K562 (cell line): Measurements from ENCODE around the gene LY6G5B. TPM values are rescaled to one million over a fixed set of nuclear protein-coding genes. Genes with fewer than 3 reads are reported as not detected.

Experiments used
- BMI1 ChIP-seq: fragments of 150-350 bp; IDR thresholded peaks from 2 replicates; pipeline ENCODE4 v1.6.1; 2014; ENCODE audit warnings: low read length
- BRF1 ChIP-seq: IDR thresholded peaks from 3 replicates; pipeline ENCODE4 v1.6.1; 2011; ENCODE audit warnings: borderline replicate concordance, mild to moderate bottlenecking; ENCODE audit not compliant: insufficient read length; ENCODE audit errors: extremely low read depth
- CXXC5 ChIP-seq: fragments of 250-450 bp; sonication (Bioruptor Pico); IDR thresholded peaks from 2 replicates; pipeline ENCODE4 v1.8.0; 2022; ENCODE audit warnings: inconsistent platforms, mild to moderate bottlenecking, moderate library complexity
- HNRNPL ChIP-seq: fragments of 200-400 bp; formaldehyde crosslinking; IDR thresholded peaks from 2 replicates; pipeline ENCODE4 v1.6.1; 2017; ENCODE audit warnings: low read depth, mild to moderate bottlenecking, low read length
- L3MBTL2 ChIP-seq: fragments of 450-650 bp; IDR thresholded peaks from 2 replicates; pipeline ENCODE4 v1.6.1; 2016; ENCODE audit warnings: mild to moderate bottlenecking, moderate library complexity
- MCM5 ChIP-seq: fragments of 450-650 bp; IDR thresholded peaks from 2 replicates; pipeline ENCODE4 v1.6.1; 2016; ENCODE audit warnings: low read depth
- NONO ChIP-seq, 2 experiments: fragments of 200-400 bp in 1 of 2; fragments of 450-650 bp in 1 of 2; formaldehyde crosslinking in 1 of 2; IDR thresholded peaks; 2 replicates each; pipeline ENCODE4 v1.6.1; 2017; ENCODE audit warnings: low read depth in 2 of 2, mild to moderate bottlenecking in 2 of 2, moderate library complexity in 2 of 2, low read length in 1 of 2
- RAD21 ChIP-seq, 2 experiments: fragments of 250-450 bp in 1 of 2; fragments of 450-650 bp in 1 of 2; sonication (Bioruptor Pico) in 1 of 2; formaldehyde crosslinking in 1 of 2; IDR thresholded peaks in 1 of 2; conservative IDR thresholded peaks in 1 of 2; 2 replicates each; pipeline versions ENCODE4 v1.4.0 to v1.8.0; 2020 to 2022; ENCODE audit warnings: mild to moderate bottlenecking in 2 of 2, moderate library complexity in 1 of 2
- TEAD1 ChIP-seq, 2 experiments: fragments of 450-650 bp in 1 of 2; sonication (generic) in 1 of 2; formaldehyde crosslinking; IDR thresholded peaks; 2 replicates each; pipeline versions ENCODE4 v1.4.0 to v1.8.0; 2020 to 2022; ENCODE audit warnings: mild to moderate bottlenecking in 2 of 2, missing genetic modification reagents in 1 of 2
- ZNF224 ChIP-seq: sonication (generic); formaldehyde crosslinking; IDR thresholded peaks from 2 replicates; pipeline ENCODE4 v1.8.0; 2022; ENCODE audit warnings: mild to moderate bottlenecking, missing genetic modification reagents
- ZNF280B ChIP-seq: fragments of 250-450 bp; sonication (Bioruptor Pico); IDR thresholded peaks from 2 replicates; pipeline ENCODE4 v1.5.1; 2021; ENCODE audit warnings: mild to moderate bottlenecking
- ZNF311 ChIP-seq: fragments of 250-450 bp; sonication (Bioruptor Pico); IDR thresholded peaks from 2 replicates; pipeline ENCODE4 v1.4.0; 2020; ENCODE audit warnings: mild to moderate bottlenecking, moderate library complexity
- polyA plus RNA-seq, 8 experiments: library from polyadenylated mRNA; depleted of rRNA in 4 of 8; stranded (reverse) in 5 of 8; unstranded in 3 of 8; fragments of >200 nt; fragmentation: Nextera tagmentation in 2 of 8; fragmentation: Illumina TruSeq in 1 of 8; extraction: Ambion mirVana in 2 of 8; extraction: Trizol in 1 of 8; gene quantifications; 2 replicates each; pipeline versions ENCODE4 v1.2.1 to v1.2.3, GENCODE V29; 2011 to 2014; ENCODE audit warnings: inconsistent platforms in 1 of 8, missing spikeins in 1 of 8
- total RNA-seq, 7 experiments: library from RNA; depleted of rRNA in 6 of 7; stranded (reverse); fragments of >200 nt in 6 of 7; fragmentation: Illumina TruSeq in 2 of 7; extraction: Trizol in 2 of 7; gene quantifications; 2 replicates each; pipeline versions ENCODE4 v1.2.1 to v1.2.3, GENCODE V29; 2011 to 2021; ENCODE audit warnings: low replicate concordance in 1 of 7
- TF ChIP-seq, protein P1 (sequence below), 2 experiments: fragments of 150-350 bp in 1 of 2; IDR thresholded peaks; 2 replicates each; pipeline ENCODE4 v1.6.1; 2012 to 2016; ENCODE audit warnings: low read depth in 2 of 2, low read length in 2 of 2, mild to moderate bottlenecking in 1 of 2, moderate library complexity in 1 of 2
- TF ChIP-seq, protein P2 (sequence below), 3 experiments: IDR thresholded peaks in 2 of 3; conservative IDR thresholded peaks in 1 of 3; 2 replicates each; pipeline ENCODE4 v1.5.1; 2011 to 2012; ENCODE audit warnings: low read length in 3 of 3, mild to moderate bottlenecking in 3 of 3, control low read depth in 2 of 3, improper control_type of control experiment in 1 of 3, inconsistent platforms in 1 of 3, low read depth in 1 of 3, mixed read lengths in 1 of 3, moderate library complexity in 1 of 3; ENCODE audit not compliant: insufficient read depth in 2 of 3

LY6G5B gene
- total and polyA plus RNA-seq, 9 of the 15 experiments (the other 6 are each of a cell fraction or from before 2014, with no cell fraction given): 6.0 to 27.0 (median 7.5) TPM

- no peak for TF ChIP-seq ZNF280B (CRISPR knock-in tag)
- peak in 1 of 2 experiments; percentile 21; a peak in 1 of 4 replicates for TF ChIP-seq RAD21 (CRISPR knock-in tag; conservative IDR thresholded peaks at IDR 0.05 in 1 of 2, IDR thresholded peaks at IDR 0.05 in 1 of 2)
- no peak for TF ChIP-seq BRF1
- TF ChIP-seq BMI1: no peak
- peak; percentile 88 for TF ChIP-seq CXXC5 (CRISPR knock-in tag)
- no peak for TF ChIP-seq HNRNPL
- TF ChIP-seq, protein P1, sequence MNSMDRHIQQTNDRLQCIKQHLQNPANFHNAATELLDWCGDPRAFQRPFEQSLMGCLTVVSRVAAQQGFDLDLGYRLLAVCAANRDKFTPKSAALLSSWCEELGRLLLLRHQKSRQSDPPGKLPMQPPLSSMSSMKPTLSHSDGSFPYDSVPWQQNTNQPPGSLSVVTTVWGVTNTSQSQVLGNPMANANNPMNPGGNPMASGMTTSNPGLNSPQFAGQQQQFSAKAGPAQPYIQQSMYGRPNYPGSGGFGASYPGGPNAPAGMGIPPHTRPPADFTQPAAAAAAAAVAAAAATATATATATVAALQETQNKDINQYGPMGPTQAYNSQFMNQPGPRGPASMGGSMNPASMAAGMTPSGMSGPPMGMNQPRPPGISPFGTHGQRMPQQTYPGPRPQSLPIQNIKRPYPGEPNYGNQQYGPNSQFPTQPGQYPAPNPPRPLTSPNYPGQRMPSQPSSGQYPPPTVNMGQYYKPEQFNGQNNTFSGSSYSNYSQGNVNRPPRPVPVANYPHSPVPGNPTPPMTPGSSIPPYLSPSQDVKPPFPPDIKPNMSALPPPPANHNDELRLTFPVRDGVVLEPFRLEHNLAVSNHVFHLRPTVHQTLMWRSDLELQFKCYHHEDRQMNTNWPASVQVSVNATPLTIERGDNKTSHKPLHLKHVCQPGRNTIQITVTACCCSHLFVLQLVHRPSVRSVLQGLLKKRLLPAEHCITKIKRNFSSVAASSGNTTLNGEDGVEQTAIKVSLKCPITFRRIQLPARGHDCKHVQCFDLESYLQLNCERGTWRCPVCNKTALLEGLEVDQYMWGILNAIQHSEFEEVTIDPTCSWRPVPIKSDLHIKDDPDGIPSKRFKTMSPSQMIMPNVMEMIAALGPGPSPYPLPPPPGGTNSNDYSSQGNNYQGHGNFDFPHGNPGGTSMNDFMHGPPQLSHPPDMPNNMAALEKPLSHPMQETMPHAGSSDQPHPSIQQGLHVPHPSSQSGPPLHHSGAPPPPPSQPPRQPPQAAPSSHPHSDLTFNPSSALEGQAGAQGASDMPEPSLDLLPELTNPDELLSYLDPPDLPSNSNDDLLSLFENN (IDR thresholded peaks at IDR 0.05; ENCODE audit: low read depth in 2 of 2, low read length in 2 of 2): peak in 1 of 2 experiments; percentile 85; a peak in 3 of 4 replicates
- no peak for TF ChIP-seq ZNF311 (CRISPR knock-in tag)
- TF ChIP-seq TEAD1 (CRISPR knock-in tag; IDR thresholded peaks at IDR 0.05): peak; percentile 19 to 64; a peak in 2 of 4 replicates
- no peak for TF ChIP-seq MCM5
- TF ChIP-seq NONO (IDR thresholded peaks at IDR 0.05; ENCODE audit: low read depth in 2 of 2, low read length in 1 of 2): peak in 1 of 2 experiments; percentile 98; a peak in 2 of 4 replicates
- TF ChIP-seq ZNF224: no peak
- TF ChIP-seq, protein P2, sequence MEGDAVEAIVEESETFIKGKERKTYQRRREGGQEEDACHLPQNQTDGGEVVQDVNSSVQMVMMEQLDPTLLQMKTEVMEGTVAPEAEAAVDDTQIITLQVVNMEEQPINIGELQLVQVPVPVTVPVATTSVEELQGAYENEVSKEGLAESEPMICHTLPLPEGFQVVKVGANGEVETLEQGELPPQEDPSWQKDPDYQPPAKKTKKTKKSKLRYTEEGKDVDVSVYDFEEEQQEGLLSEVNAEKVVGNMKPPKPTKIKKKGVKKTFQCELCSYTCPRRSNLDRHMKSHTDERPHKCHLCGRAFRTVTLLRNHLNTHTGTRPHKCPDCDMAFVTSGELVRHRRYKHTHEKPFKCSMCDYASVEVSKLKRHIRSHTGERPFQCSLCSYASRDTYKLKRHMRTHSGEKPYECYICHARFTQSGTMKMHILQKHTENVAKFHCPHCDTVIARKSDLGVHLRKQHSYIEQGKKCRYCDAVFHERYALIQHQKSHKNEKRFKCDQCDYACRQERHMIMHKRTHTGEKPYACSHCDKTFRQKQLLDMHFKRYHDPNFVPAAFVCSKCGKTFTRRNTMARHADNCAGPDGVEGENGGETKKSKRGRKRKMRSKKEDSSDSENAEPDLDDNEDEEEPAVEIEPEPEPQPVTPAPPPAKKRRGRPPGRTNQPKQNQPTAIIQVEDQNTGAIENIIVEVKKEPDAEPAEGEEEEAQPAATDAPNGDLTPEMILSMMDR (IDR thresholded peaks at IDR 0.05 in 2 of 3, conservative IDR thresholded peaks at IDR 0.05 in 1 of 3; ENCODE audit: insufficient read depth in 2 of 3, low read depth in 1 of 3, low read length in 3 of 3): peak in 2 of 3 experiments; percentile 14 to 17; a peak in 1 of 6 replicates
- peak; percentile 75 for TF ChIP-seq L3MBTL2
Observed at GRCh38 chr6:31702819-31703716, 33.3 kb downstream of the LY6G5B start, which contains the start of gene ABHD16A (continued).
